OCI-LY7 (cell line): ENCODE measurements around the gene FOXR1.

Experiments
- EZH2phosphoT487 ChIP-seq: fragments of 200-600 bp; sonication (generic); IDR thresholded peaks from 2 replicates; pipeline ENCODE4 v1.6.1; 2018; ENCODE audit warnings: low read depth, borderline replicate concordance, mild to moderate bottlenecking, mixed run types, antibody characterized with exemption, low read length, moderate library complexity, mixed read lengths
- TF ChIP-seq, protein P1 (sequence below): fragments of 200-600 bp; sonication (generic); conservative IDR thresholded peaks from 2 replicates; pipeline ENCODE4 v1.5.1; 2014; ENCODE audit warnings: mild to moderate bottlenecking, antibody characterized with exemption, low read length, moderate library complexity, mixed read lengths

- TF ChIP-seq, protein P1, sequence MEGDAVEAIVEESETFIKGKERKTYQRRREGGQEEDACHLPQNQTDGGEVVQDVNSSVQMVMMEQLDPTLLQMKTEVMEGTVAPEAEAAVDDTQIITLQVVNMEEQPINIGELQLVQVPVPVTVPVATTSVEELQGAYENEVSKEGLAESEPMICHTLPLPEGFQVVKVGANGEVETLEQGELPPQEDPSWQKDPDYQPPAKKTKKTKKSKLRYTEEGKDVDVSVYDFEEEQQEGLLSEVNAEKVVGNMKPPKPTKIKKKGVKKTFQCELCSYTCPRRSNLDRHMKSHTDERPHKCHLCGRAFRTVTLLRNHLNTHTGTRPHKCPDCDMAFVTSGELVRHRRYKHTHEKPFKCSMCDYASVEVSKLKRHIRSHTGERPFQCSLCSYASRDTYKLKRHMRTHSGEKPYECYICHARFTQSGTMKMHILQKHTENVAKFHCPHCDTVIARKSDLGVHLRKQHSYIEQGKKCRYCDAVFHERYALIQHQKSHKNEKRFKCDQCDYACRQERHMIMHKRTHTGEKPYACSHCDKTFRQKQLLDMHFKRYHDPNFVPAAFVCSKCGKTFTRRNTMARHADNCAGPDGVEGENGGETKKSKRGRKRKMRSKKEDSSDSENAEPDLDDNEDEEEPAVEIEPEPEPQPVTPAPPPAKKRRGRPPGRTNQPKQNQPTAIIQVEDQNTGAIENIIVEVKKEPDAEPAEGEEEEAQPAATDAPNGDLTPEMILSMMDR: no peak
- TF ChIP-seq EZH2phosphoT487: no peak
These were observed 44.9 kb downstream of the FOXR1 start for GRCh38 chr11:119016216-119017009.
